GM18873 (cell line): Measurements from ENCODE around the gene MOSMO.

Source experiments
- ATAC-seq: cut with Tn5 transposase; IDR thresholded peaks from one replicate; pipeline ENCODE4 v1.9.1; 2021; ENCODE audit warnings: mild to moderate bottlenecking, moderate library complexity, moderate number of reproducible peaks; ENCODE audit not compliant: unreplicated experiment, low FRiP score

MOSMO gene

DNA sequence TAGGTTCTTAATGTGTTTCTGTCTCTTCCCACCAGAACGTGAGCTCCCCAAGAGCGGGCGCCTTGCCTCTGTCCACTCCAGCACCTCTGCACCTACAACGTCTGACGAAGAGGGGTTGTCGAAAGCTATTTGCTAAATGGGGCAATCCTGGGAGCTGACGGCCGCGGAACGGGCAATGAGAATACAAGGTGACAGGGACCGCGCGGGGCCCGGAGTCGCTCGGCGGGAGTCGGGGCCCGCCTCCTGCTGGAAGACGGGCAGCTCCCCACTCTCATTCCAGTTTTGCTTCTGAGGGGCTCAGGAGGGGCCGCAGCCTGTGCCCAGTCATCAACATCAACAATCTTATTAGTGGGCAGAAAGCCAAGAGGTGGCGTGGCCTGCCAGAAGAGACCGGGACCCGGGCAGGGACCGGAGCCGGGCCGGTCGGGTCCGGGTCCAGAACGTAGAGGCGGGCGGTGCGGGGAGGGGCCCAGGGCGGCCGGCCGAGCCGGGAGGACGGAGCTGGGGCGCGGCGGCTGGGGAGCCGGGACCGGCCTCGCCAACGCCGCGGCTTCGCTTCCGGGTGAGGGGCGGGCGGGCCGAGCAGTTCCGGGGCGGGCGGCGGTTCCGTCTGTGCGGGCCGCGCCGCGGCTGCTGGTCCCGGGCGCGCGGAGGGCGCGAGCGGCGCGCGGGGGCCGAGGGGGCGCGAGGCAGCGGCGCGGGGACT is at the start of gene MOSMO:
MOSMO (plus strand) TSS at position 603 of the 706 bp plus-strand sequence. CDS start 191 bp downstream, outside the sequence.
- ATAC-seq, result no peak

DNA sequence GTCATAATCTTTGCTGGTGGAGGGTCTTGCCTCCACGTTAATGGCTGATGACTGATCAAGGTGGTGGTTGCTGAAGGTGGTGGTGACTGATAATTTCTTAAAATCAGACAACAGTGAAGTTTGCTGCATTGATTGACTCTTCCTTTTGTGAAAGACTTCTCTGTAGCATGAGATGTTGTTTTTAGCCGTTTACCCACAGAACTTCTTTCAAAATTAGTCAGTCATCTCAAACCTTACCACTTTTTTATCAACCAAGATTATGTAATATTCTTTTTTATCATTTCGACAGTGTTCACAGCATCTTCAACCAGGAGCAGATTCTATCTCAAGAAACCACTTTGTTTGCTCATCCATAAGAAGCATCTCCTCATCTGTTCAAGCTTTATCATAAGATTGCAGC is 48.9 kb upstream of the MOSMO start:
- ATAC-seq, result no peak

DNA sequence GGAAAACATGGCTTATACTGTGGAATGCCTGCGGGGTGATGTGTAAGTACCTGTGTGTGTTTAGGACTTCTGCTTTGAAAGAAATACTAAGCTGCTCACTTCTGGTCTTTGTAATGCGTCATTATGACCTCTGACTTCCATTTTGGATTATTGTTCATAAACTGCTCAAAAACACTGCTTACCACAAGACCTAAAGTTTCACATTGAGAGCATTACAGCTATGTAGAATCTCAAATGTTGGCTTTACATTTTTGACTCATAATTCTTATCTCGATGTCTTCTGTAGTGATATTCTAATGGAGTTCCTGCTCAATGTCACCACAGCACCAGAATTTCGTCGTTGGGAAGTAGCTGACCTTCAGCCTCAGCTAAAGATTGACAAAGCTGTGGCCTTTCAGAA is 45.4 kb upstream of the MOSMO start:
- ATAC-seq, result no peak

DNA sequence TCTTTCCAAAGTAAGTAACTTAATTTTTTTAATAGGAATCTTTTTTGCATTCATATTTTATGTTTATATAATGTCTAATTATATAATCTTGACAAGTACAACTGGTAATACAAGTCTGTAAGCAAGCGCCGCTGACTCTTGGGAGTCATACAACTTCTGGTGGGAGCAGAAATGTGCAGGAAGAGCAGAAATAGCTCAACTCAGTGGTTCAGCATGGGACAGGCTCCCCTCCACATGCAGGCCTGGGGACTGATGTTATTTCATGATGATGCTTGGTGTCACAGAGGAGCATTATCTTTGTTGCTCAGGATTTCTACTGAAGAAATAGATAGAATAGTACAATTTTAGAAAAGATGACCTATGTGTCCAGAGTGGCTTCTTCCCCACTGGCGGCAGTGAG is 44.0 kb upstream of the MOSMO start:
- no peak for ATAC-seq

DNA sequence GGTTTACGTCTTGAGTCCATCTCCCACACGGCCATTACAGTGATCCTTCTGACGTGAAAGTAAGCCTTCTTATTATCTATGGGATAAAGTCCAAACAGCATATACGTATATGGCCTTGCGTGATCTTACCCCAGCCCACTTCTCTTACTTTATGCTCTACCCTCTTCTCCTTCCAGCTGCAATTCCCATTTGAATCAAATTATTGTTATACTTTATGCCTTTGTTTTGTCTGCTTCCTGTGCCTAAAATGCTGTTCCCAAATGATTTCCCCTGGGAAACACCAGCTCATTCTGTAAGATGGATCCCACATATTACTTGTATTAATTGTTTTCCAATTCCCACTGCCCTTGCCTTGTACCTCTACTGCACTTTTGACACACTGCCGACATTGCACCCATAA is 43.6 kb upstream of the MOSMO start:
- no peak for ATAC-seq

DNA sequence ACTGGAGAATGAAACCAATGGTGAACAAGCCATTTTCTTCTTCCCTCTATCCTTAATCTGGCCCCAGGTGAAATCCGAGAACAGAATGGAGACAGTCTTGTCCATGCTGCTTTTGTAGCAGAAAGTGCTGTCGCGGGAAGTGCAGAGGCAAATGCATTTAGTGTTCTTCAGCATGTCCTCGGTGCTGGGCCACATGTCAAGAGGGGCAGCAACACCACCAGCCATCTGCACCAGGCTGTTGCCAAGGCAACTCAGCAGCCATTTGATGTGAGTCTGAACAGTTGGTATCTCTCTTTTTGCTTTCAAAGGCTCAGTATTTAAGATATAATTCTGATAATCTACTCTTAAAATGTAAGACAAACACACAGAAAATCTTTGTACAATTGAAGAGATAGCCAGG is 36.1 kb upstream of the MOSMO start:
- ATAC-seq, result no peak

DNA sequence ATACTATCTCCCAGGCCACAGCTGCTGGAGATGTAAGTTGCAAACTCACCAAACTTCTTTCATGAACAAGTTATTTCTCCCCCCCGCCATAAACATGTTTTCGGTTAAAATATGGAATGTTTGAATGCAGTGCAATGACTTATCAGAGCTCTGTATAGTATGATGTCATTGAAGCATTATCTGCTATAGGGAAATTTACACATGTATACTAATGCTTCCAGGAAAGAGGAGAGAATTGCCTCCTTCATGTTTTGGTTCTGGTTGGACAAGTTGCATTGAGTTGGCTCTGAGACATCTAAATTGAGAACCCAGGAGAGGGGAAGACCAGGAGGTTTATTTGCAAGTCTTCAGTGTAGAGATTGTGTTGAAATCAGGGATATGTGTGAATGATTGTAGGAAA is 34.0 kb upstream of the MOSMO start:
- no peak for ATAC-seq

DNA sequence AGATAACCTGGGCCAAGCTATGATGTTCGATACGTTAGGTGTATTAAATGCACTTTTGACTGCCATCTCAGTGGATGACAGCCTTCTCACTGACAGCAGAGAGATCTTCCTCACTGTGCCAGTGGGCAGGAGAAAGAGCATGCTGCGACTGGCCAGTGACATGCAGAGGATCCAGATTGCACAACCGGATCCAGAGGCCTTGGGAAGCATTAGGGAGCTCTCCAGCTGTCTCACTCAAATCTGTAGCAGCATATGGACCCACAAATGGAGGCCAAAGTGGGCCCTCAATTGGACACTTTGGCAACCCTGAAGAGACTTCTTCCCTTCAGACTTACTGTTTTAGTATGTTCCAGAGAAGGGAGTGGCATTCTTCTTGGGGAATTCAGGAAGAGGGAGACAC is 27.9 kb upstream of the MOSMO start:
- ATAC-seq, result no peak

DNA sequence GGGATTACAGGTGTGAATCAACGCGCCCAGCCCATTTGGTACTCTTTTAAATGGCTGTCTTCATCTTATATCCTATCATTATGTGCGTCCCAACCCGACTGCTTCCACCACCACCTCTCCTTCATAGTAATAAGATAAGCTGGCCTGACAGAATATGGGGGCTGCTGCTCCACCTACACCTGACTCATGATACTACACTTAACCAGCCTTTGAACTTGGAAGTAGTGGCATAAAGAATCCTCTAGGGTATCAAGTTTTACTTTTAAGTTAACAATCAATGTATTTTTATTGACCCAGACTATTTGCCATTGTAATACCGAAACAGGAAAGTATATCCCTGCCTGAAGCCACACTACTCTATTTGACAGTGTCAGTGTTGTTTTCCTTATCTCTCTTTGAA is 25.8 kb upstream of the MOSMO start:
- ATAC-seq, result no peak

DNA sequence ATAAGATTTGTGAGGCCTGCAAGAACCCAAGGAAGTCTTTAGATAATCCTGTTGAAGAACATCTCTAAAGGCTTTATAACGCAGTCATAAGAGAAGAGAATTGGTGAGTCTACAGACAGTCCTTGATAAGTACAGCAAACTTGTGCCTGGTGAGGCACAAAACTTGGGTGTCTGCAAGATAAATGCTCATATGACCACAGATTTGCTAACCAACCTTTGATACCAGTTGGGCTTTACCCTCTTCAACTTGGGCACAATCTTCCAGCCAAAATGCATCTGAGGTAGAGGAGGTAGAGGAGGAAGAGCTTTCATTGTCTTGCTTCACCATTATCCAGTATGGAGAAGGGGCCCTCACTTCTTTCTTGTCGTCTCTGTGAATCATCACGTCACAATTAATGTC is 23.8 kb upstream of the MOSMO start:
- no peak for ATAC-seq

DNA sequence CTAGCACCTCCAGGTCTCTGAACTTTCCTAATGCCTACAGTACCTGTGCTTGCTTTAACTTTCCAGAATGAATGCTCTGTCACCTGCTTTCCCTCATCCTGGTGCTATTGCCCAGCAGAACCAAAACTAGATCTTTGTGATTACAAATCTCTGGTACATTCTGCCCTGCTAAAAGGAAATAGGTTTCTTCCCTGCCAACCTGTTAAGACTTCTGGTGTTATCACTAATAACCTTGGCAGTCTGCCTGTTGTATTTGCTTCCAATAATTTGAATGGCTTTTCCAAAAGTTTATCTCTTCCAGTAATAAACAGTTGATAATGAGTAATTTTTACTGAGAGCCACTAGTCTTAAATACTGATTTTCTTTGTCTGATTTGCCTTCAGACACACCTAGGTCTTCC is 22.4 kb upstream of the MOSMO start:
- ATAC-seq, result no peak

DNA sequence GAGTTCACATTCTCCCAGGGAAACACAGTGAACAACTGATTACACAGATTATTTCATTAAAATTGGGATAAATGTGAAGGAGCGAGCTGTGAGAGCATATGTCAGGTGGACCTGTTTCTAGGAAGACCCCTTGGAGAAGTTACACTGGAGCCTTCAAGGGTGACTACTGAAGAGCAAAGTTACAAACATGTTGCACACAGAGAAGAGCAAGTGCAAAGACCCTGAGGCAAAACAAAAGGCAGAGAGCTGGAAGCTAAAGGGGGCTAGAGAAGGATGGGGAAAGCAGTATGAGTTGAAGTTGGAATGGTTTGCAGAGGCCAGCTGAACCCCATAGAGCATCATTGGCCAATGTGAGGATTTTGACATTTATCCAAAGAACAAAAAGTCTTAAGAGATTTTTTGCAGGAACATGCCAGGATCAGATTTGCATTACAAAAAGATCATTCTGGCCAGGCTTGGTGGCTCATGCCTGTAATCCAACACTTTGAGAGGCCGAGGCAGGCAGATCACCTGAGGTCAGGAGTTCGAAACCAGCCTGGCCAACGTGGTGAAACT is 21.1 kb upstream of the MOSMO start:
- no peak for ATAC-seq

DNA sequence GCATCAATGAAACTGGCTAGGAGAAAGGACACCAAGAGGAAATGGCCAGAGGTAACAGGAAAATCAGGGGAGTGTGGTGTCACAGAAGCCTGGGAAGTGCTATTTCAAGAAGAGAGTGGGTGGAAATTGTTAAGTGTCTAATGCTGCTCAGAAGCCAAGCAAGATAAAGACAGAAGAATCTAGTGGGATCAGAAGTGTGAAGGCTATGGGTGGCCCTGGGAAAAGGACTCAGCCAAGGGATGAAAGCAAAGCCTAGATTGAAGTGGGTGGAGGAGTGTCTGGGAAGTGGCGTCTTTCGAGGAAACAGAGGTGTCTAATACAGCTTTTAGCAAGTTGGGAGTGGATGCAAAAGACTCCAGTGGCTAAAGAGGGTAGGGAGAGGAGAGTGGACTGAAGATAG is 20.4 kb upstream of the MOSMO start:
- no peak for ATAC-seq

DNA sequence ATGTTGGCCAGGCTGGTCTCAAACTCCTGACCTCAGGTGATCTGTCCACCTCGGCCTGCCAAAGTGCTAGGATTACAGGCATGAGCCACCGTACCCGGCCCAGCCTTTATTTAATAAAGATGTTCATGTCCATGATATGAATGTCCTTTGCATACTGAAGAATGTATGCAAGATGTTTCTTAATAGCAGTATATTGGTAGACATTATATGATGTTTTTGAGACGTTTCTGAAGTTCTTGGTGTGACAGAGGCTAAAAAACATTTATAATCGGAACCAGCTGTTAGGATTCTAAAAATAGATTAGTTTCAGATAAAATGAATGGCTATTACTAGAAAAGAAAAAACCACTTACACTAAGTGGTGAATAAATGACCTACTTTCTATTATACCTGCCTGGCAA is 18.8 kb upstream of the MOSMO start:
- no peak for ATAC-seq

DNA sequence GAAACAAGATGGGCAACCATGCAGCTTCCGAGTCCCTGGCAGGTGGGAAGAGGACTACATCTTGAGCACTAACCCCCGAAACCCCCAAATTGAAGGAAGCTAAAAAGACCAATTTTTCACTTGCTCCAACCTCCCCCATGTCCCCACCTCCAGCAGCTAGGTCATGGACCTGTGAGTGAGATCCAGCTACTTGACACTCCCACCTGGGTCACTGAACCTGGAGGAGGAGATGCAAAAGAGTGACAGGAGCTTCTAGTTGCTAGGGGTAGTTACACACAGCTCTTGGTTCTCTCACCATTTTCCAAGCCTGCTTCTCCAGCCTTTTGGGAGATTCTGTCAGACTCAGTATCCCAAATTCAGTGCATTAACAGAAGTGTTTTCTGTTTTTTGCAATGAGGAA is 18.2 kb upstream of the MOSMO start:
- no peak for ATAC-seq

DNA sequence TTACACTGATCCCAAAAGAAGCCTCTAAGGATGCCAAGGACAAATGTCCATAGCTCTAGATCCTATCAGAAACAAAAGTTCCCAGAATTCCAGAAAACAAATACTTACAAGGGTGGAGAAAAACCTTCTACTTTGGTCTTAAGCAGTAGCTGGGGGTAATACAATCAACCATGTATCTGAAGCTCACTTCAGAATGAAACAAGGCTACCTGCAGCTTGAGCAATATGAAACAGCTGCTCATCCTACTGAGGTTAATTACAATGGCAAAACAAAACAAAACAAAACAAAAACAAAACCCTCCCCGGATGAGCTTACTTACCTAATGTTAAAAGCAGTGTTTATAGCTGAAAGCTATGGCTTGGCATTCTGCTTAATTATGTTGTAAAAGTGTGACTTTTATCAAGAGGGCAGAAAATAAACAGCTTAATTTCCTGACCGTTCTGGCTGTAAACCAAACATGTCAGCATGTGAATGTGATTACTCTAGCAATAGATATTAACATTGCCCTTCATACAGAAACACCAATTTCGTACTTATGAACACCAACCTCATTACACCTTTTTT is 17.4 kb upstream of the MOSMO start:
- ATAC-seq, result no peak

DNA sequence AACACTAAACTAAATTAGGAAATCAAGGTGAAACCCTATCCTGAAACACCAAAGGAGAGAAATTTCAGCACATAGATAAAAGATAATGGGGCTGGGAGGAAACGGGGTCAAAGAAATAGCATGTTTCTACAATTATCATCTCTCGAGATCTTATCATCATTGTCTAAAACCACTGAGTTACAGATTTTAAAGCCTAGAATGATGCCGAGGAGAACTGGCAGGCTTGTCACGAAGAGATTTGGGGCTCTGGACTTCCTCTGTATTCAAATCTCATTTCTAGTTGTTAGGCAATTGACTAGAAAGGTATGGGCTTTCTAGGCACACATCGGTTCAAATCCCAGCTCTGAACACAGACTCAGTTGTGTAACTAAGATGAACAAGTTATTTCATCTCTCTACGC is 16.3 kb upstream of the MOSMO start:
- no peak for ATAC-seq

DNA sequence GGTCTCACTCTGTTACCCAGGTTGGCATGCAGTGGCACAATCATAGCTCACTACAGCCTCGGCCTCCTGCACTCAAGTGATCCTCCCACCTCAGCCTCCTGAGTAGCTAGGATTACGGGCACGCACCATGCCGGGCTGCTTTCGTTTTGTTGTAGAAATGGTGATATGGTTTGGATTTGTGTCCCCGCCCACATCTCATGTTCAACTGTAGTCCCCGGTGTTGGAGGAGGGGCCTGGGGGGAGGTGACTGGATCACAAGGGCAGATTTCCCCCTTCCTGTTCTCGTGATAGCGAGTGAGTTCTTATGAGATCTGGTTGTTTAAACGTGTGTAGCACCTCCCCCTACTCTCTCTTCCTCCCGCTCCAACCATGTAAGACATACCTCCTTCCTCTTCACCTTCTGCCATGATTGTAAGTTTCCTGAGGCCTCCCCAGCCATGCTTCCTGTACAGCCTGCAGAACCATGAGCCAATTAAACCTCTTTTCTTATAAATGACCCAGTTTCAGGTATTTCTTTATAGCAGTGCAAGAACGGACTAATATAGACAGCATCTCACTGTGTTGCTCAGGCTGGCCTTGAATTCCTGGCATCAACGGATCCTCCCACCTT is 12.9 kb upstream of the MOSMO start:
- no peak for ATAC-seq

DNA sequence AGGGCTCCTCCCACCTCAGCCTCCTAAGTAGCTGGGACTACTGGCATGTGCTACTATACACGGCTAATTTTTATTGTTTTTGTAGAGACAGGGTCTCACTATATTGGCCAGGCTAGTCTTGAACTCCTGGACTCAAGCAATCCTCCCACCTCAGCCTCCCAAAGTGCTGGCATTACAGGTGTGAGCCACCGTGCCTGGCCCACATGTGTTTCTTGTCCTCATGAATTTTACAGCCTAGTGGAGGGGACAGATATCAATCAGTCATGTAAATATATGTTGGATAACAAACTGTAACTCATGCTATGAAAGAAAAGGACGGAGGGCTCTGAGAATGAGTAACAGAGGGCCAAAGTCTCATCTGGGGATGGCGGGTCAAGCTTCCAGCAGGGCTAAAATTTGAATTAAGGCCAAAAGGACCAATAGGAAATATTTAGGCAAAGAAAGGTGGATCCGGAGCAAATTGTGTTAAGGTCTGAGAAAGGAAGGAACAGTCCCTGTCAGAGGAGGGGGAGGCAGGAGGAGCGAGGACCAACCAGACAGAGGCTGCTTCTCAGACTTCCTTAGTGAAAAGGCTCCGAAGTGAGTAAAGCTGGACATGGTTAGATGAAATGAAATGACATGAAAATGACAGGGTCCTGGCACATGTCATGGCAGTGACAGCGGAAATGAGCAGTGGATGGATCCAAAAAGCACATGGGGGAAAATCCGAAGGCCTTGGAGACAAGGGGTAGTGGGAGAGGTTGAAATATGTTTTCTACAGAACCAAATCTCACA is 10.8 kb upstream of the MOSMO start:
- no peak for ATAC-seq

DNA sequence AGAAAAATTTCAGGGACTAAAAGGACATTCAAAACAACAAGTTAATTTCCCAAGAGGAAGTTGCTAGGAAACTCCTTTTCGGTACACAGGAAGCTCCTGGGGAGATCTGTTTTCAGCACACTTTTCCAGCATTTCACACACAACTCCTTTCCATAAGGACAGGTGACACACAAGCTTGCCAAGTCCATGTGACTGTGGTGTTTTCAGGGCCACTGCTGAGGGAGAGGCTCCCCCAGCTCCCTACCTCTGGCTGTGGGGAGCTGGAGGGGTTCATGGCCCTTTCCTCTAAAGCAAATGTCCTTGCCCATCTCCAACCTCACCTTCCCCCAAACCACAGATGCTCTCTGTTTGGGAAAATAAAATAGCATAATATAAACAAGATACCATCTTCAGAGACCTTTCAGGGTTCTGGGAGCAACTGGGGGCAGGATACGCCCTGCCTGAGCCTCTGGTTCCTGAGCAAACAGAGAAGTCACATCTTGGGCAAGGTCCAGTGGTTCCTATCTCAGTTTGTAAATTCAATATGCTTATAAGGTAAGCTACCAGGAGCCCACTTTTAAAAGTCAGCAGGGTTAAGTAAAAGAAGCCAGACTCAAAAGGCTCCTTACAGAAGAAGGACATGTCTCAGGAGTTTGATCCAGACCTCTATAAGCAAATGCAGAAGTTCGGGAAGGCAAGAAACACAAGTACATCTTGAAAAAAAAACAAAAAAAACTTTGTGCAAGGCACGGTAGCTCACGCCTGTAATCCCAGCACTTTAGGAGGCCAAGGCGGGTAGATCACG is 10.0 kb upstream of the MOSMO start:
- ATAC-seq, result no peak
